Upper lobe of left lung (tissue), 6 donors: ENCODE data around the gene GAB2. TPM values are rescaled to one million over a fixed set of nuclear protein-coding genes. Genes with fewer than 3 reads are reported as not detected.

Experiments used
- ATAC-seq, 2 donors: fragments of 200-7000 bp; cut with Tn5 transposase; one replicate each; pipeline ENCODE4 v1.9.1; 2022; ENCODE audit warnings: mild to moderate bottlenecking in 2 of 2, moderate library complexity in 2 of 2; ENCODE audit not compliant: low FRiP score in 2 of 2
- DNase-seq, 2 donors: peaks; one replicate each; pipeline ENCODE4 v3.0.0-alpha.2; 2019 to 2020
- H3K27ac ChIP-seq, 4 donors: fragments of 200-600 bp; sonication (generic); one replicate each; pipeline ENCODE4 v1.5.1; 2016 to 2019
- H3K27me3 ChIP-seq, 4 donors: fragments of 200-600 bp; sonication (generic); one replicate each; pipeline ENCODE4 v1.5.1; 2017 to 2019
- H3K36me3 ChIP-seq, 4 donors: fragments of 200-600 bp; sonication (generic); one replicate each; pipeline ENCODE4 v1.5.1; 2016 to 2019
- H3K4me1 ChIP-seq, 4 donors: fragments of 200-600 bp; sonication (generic); one replicate each; pipeline ENCODE4 v1.5.1; 2018 to 2019
- H3K4me3 ChIP-seq, 4 donors: fragments of 200-600 bp; sonication (generic); one replicate each; pipeline ENCODE4 v1.5.1; 2017 to 2019; ENCODE audit warnings: mild to moderate bottlenecking in 2 of 4, moderate library complexity in 1 of 4
- H3K9me3 ChIP-seq, 4 donors: fragments of 200-600 bp; sonication (generic); one replicate each; pipeline ENCODE4 v1.5.1; 2018 to 2019
- CTCF ChIP-seq, 6 experiments: fragments of 450-650 bp in 4 of 6; fragments of 200-600 bp in 2 of 6; sonication (generic) in 2 of 6; IDR thresholded peaks; one replicate each; pipeline ENCODE4 v1.5.1; 2016 to 2019; ENCODE audit warnings: antibody characterized with exemption in 6 of 6
- EP300 ChIP-seq, 4 donors: sonication (generic); formaldehyde crosslinking; IDR thresholded peaks; one replicate each; pipeline ENCODE4 v1.5.1; 2017; ENCODE audit warnings: antibody characterized with exemption in 4 of 4, control low read depth in 2 of 4
- POLR2A ChIP-seq, 4 donors: fragments of 450-650 bp; IDR thresholded peaks; one replicate each; pipeline ENCODE4 v1.5.1; 2016 to 2017; ENCODE audit warnings: antibody characterized with exemption in 4 of 4, mild to moderate bottlenecking in 2 of 4
- POLR2AphosphoS5 ChIP-seq, 2 donors: sonication (generic); formaldehyde crosslinking; IDR thresholded peaks; one replicate each; pipeline ENCODE4 v1.5.1; 2017; ENCODE audit warnings: antibody characterized with exemption in 2 of 2
- WGBS, 2 donors: methylation state at CpG; one replicate each; pipeline ENCODE4 v1.1.5; 2017 to 2018; 5-methylcytosine and 5-hydroxymethylcytosine counted together
- total RNA-seq, 6 donors: library from RNA; depleted of rRNA in 4 of 6; stranded (reverse); fragments of >200 nt in 4 of 6; gene quantifications; one replicate each; pipeline versions ENCODE4 v1.1.0 to v1.2.1, GENCODE V29; 2016 to 2021
- donor health status: DM: no; HTN: no; CAD: no; lungs with moderate emphysema.
- donor health status: DM: no; HTN: yes; CAD: no; lungs with severe emphysema.

Gene GAB2
- total RNA-seq, 6 donors from 2014 or later: 40.9 to 76.6 (median 50.4) TPM

GRCh38 chr11:78459738-78460137 is 42.1 kb upstream of the GAB2 start:
- DNase-seq (no peak), ATAC-seq (no peak)
- WGBS, 2 donors: 93 to 95% methylated on average over 4 of the region's 4 CpGs
- Histone ChIP-seq H3K9me3 (no peaks in the 10 kb centered on the region), H3K4me3 (no peak overlapping the region), H3K27ac (no peak overlapping the region), H3K4me1 (no peaks in the 10 kb centered on the region), H3K36me3 (peaks cover 0 to 41% (median 1%) of the 10 kb centered on the region in 4 donors), H3K27me3 (no peaks in the 10 kb centered on the region)
- TF ChIP-seq CTCF (IDR thresholded peaks at IDR 0.05): no peak

- H3K9me3 ChIP-seq: no peaks in the 10 kb centered on the region
- DNase-seq (no peak), ATAC-seq (no peak)
- H3K36me3 ChIP-seq: peaks cover 0 to 21% (median 0%) of the 10 kb centered on the region in 4 donors
- 71 to 73% methylated on average over 2 of the region's 2 CpGs for WGBS, 2 donors
- no peak for TF ChIP-seq POLR2AphosphoS5 (IDR thresholded peaks at IDR 0.05)
- TF ChIP-seq CTCF (IDR thresholded peaks at IDR 0.05): no peak
- no peak for TF ChIP-seq EP300 (IDR thresholded peaks at IDR 0.05)
- no peaks in the 10 kb centered on the region for H3K27me3 ChIP-seq
- H3K4me3 ChIP-seq: no peak overlapping the region
- H3K4me1 ChIP-seq: no peaks in the 10 kb centered on the region
- no peak overlapping the region for H3K27ac ChIP-seq
These were observed 39.8 kb upstream of the GAB2 start for GRCh38 chr11:78457448-78457847.

GRCh38 chr11:78453140-78453935 is 35.7 kb upstream of the GAB2 start:
- WGBS, 2 donors: 74 to 79% methylated on average over 2 of the region's 2 CpGs
- Histone ChIP-seq H3K4me3 (no peak overlapping the region), H3K9me3 (no peaks in the 10 kb centered on the region), H3K36me3 (no peaks in the 10 kb centered on the region), H3K27ac (no peak overlapping the region), H3K4me1 (peaks cover 0 to 6% (median 0%) of the 10 kb centered on the region in 4 donors), H3K27me3 (no peaks in the 10 kb centered on the region)
- TF ChIP-seq POLR2A (IDR thresholded peaks at IDR 0.05): no peak
- TF ChIP-seq CTCF (IDR thresholded peaks at IDR 0.05): no peak
- TF ChIP-seq EP300 (IDR thresholded peaks at IDR 0.05): no peak
- no peak for TF ChIP-seq POLR2AphosphoS5 (IDR thresholded peaks at IDR 0.05)
- ATAC-seq (no peak), DNase-seq (no peak)

GRCh38 chr11:78451371-78452150 is 33.9 kb upstream of the GAB2 start:
- DNase-seq: peak in 1 of 2 donors; percentile 55
- 74 to 82% methylated on average over 5 of the region's 5 CpGs for WGBS, 2 donors
- no peak for ATAC-seq

More at GRCh38 chr11:78451371-78452150, 33.9 kb upstream of the GAB2 start:
- no peak overlapping the region for H3K27ac ChIP-seq
- H3K9me3 ChIP-seq: no peaks in the 10 kb centered on the region
- H3K36me3 ChIP-seq: no peaks in the 10 kb centered on the region
- no peak overlapping the region for H3K4me3 ChIP-seq
- TF ChIP-seq EP300 (IDR thresholded peaks at IDR 0.05) (no peak), CTCF (IDR thresholded peaks at IDR 0.05) (no peak)
- H3K4me1 ChIP-seq: peaks cover 0 to 6% (median 0%) of the 10 kb centered on the region in 4 donors
- H3K27me3 ChIP-seq: no peaks in the 10 kb centered on the region
